Right lobe of liver (tissue), 6 donors: ENCODE measurements around the gene RGS14. TPM values are rescaled to one million over a fixed set of nuclear protein-coding genes. Genes with fewer than 3 reads are reported as not detected.

Experiments
- ATAC-seq, 4 donors: fragments of 200-7000 bp; cut with Tn5 transposase; one replicate each; pipeline ENCODE4 v1.9.1; 2020; ENCODE audit warnings: mild to moderate bottlenecking in 4 of 4, moderate library complexity in 4 of 4
- DNase-seq, 3 donors: peaks; one replicate each; pipeline ENCODE4 v3.0.0-alpha.2; 2020
- H3K27ac ChIP-seq, 3 donors: fragments of 200-600 bp; one replicate each; pipeline ENCODE4 v1.8.0; 2022
- H3K27me3 ChIP-seq, 2 donors: fragments of 200-600 bp; one replicate each; pipeline ENCODE4 v1.8.0; 2022
- H3K36me3 ChIP-seq, 4 donors: fragments of 200-600 bp; sonication (generic) in 1 of 4; one replicate each; pipeline versions ENCODE4 v1.5.1 to v1.8.0; 2017 to 2022; ENCODE audit warnings: control low read depth in 1 of 4
- H3K4me1 ChIP-seq, 4 donors: fragments of 200-600 bp; sonication (generic) in 1 of 4; one replicate each; pipeline versions ENCODE4 v1.5.1 to v1.8.0; 2017 to 2022; ENCODE audit warnings: control low read depth in 1 of 4
- H3K4me3 ChIP-seq, 3 donors: fragments of 200-600 bp; one replicate each; pipeline ENCODE4 v1.8.0; 2022
- H3K9me3 ChIP-seq, 4 donors: fragments of 200-600 bp; sonication (generic) in 1 of 4; one replicate each; pipeline versions ENCODE4 v1.5.1 to v1.8.0; 2017 to 2022; ENCODE audit warnings: control low read depth in 1 of 4
- CTCF ChIP-seq, 4 donors: fragments of 200-600 bp in 3 of 4; fragments of 450-650 bp in 1 of 4; IDR thresholded peaks; one replicate each; pipeline versions ENCODE4 v1.5.1 to v1.8.0; 2016 to 2022; ENCODE audit warnings: antibody characterized with exemption in 4 of 4, mild to moderate bottlenecking in 2 of 4
- POLR2A ChIP-seq: fragments of 450-650 bp; IDR thresholded peaks from one replicate; pipeline ENCODE4 v1.6.1; 2017; ENCODE audit warnings: antibody characterized with exemption, mild to moderate bottlenecking
- WGBS: methylation state at CpG from one replicate; pipeline ENCODE4 v1.1.6; 2018; ENCODE audit warnings: low coverage, low lambda C conversion rate; ENCODE audit not compliant: insufficient coverage; ENCODE audit errors: missing lambda C conversion rate; 5-methylcytosine and 5-hydroxymethylcytosine counted together
- intact Hi-C, 2 donors: fragments of 100-400 bp; cut with DNase I; formaldehyde crosslinking; loops; one replicate each; pipeline versions ENCODE4 v1.11.2 to v1.14.1; 2022
- total RNA-seq, 6 experiments: library from RNA; depleted of rRNA in 2 of 6; stranded (reverse); fragments of >200 nt in 2 of 6; fragmentation: NEBNext Ultra II Directional in 3 of 6; extraction: Animal tissue kit (Norgen Biotek cat#: 25700) in 3 of 6; gene quantifications; one replicate each; pipeline versions ENCODE4 v1.1.0 to v1.2.4, GENCODE V29; 2016 to 2023
- donor health status: DM: no; HTN: yes; CAD: no.
- donor health status: DM: no; HTN: no; CAD: no.
- donor health status: DM: no; HTN: no; CAD: no.
- donor health status: DM: no; HTN: yes; CAD: no.
- donor health status: DM: no; HTN: yes; CAD: no.

The RGS14 gene
- total RNA-seq, 6 experiments from 2014 or later = 29.2 to 43.1 (median 35.2) TPM

- Histone ChIP-seq H3K27ac (peak overlapping the region; percentile 78 to 85 (median 81)), H3K27me3 (no peaks in the 10 kb centered on the region), H3K4me3 (peak overlapping the region; percentile 72 to 96 (median 85)), H3K36me3 (peaks cover 0 to 7% (median 0%) of the 10 kb centered on the region in 4 donors), H3K4me1 (peaks cover 0 to 80% (median 26%) of the 10 kb centered on the region in 4 donors), H3K9me3 (no peaks in the 10 kb centered on the region)
- ATAC-seq (no peak), DNase-seq (no peak)
- intact Hi-C loops = no loop called here
- TF ChIP-seq CTCF (IDR thresholded peaks at IDR 0.05) (no peak), POLR2A (no peak)
- 17% methylated on average over 7 of the region's 19 CpGs for WGBS
Measured at GRCh38 chr5:177350776-177351391, 6.8 kb upstream of the RGS14 start.

DNA sequence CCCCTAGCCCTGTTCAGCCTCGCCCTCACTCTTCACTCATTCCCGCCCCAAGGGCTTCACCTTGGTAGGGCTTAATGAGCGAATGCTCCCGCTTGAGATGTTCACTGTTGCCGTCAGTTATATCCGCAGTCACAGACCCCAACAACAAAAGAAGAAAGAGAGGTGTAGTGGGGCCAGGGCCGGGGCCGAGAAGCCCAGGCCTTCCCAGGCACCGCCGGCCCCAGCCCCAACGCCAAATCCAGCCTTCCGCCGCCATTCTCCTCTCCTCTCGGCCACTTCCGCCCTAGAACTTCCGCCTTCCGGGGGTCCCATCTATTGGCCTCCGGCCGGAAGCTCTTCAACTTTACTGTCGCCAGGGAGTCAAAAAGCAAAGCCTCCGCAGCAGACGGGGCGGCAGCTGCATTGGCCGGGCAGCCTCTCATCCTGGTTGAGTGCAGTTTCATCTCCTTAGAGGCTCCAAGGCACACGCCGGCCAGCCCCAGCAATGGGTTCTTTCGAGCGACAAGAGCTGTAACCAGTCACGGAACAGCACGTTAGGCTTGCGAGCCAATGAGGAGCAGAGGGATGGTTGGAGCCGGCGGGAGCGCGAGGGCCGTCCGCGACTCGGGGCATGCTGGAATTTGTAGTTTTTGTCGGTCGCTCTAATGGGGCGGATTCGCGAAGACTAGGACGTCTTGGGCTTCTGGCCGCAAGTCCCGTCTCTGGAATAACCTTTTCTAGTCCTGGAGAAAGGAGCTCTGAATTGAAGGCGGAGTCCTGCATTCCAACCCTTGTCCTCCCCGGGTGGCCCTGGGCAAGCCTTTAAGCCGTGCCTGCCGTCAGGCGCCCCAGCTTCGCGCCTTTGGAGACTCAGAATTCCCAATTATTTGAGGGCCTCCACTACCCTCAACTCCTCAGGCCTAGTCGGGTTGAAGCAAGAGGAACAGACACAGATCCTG lies 6.1 kb upstream of the RGS14 start, which contains the start of gene LMAN2:
Gene LMAN2, minus strand, starts transcription at position 277 of the 938 bp plus-strand sequence. Its CDS starts 21 bp downstream, at position 256.
- intact Hi-C loops = no loop called here

DNA sequence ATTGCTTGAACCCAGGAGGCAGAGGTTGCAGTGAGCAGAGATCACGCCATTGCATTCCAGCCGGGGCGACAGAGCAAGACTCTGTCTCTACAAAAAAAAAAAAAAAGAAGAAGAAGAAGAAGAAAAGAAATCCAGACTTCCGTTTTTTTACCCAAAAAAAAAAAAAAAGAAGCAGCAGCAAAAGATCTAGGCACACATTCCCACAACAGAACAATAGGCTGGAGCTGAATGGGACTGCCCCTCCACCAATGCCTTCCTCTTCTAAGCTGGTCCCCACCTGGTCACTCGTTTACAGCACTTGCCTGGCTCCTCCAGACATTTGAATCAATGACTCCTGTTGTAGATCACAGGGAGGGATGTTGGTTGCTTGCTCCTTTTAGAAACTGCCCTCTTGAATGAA lies 4.6 kb upstream of the RGS14 start:
- no peak overlapping the region for H3K4me3 ChIP-seq
- 50% methylated on average over 1 of the region's 5 CpGs for WGBS
- intact Hi-C loops = no loop called here
- peak in 1 of 3 donors; percentile 5 for DNase-seq
- peak overlapping the region in 1 of 3 donors; percentile 71 for H3K27ac ChIP-seq
- no peaks in the 10 kb centered on the region for H3K9me3 ChIP-seq
- peaks cover 0 to 6% (median 0%) of the 10 kb centered on the region in 4 donors for H3K36me3 ChIP-seq
- no peaks in the 10 kb centered on the region for H3K27me3 ChIP-seq
- TF ChIP-seq POLR2A (no peak), CTCF (IDR thresholded peaks at IDR 0.05) (no peak)
- ATAC-seq = no peak
- H3K4me1 ChIP-seq = peaks cover 0 to 71% (median 21%) of the 10 kb centered on the region in 4 donors

More for the DNA sequence above, 6.1 kb upstream of the RGS14 start, which contains the start of gene LMAN2:
- DNase-seq (peak; percentile 92 to 96 (median 94)), ATAC-seq (peak; percentile 87 to 97 (median 93))
- peaks cover 0 to 72% (median 27%) of the 10 kb centered on the region in 4 donors for H3K4me1 ChIP-seq
- TF ChIP-seq CTCF (IDR thresholded peaks at IDR 0.05) = no peak
- peak; percentile 50 for TF ChIP-seq POLR2A
- no peaks in the 10 kb centered on the region for H3K27me3 ChIP-seq
- H3K27ac ChIP-seq = peak within 1 kb of the TSS; percentile 78 to 85 (median 81)
- peaks cover 0 to 7% (median 0%) of the 10 kb centered on the region in 4 donors for H3K36me3 ChIP-seq
- 3% methylated on average over 16 of the region's 55 CpGs for WGBS
- no peaks in the 10 kb centered on the region for H3K9me3 ChIP-seq
- peak within 1 kb of the TSS; percentile 72 to 96 (median 85) for H3K4me3 ChIP-seq

GRCh38 chr5:177354256-177354655 lies 3.5 kb upstream of the RGS14 start:
- DNase-seq (peak in 1 of 3 donors; percentile 14), ATAC-seq (peak; percentile 12 to 51 (median 30))
- Histone ChIP-seq H3K27me3 (no peaks in the 10 kb centered on the region), H3K36me3 (peaks cover 0 to 3% (median 0%) of the 10 kb centered on the region in 4 donors), H3K4me1 (peaks cover 0 to 74% (median 23%) of the 10 kb centered on the region in 4 donors), H3K27ac (peak overlapping the region; percentile 71 to 94 (median 89)), H3K4me3 (peak overlapping the region in 2 of 3 donors; percentile 8 to 14), H3K9me3 (no peaks in the 10 kb centered on the region)
- no peak for TF ChIP-seq CTCF (IDR thresholded peaks at IDR 0.05)
- peak; percentile 71 for TF ChIP-seq POLR2A
- WGBS = 46% methylated on average over 3 of the region's 3 CpGs
- intact Hi-C loops = no loop called here
